AG04449 (cell line): Measurements from ENCODE around the gene MVK.

Experiments used
- CTCF ChIA-PET: fragments of 350-600 bp; formaldehyde crosslinking; extraction: SDS; loops from one replicate; lab custom pipeline; 2021; ENCODE audit warnings: antibody characterized with exemption; lab: Yijun Ruan, JAX
- POLR2A ChIA-PET: fragments of 400-600, 350-600 bp; formaldehyde crosslinking; extraction: SDS; loops from one replicate; lab custom pipeline; 2020; ENCODE audit warnings: antibody characterized with exemption, inconsistent platforms; lab: Yijun Ruan, JAX
- DNase-seq: peaks from one replicate; pipeline ENCODE4 v3.0.0-alpha.2; 2010; ENCODE audit warnings: low read depth, low spot score
- H3K4me3 ChIP-seq: 2 replicates; pipeline ENCODE4 v1.5.1; 2011; ENCODE audit warnings: low read depth, mild to moderate bottlenecking, control low read depth, low read length
- TF ChIP-seq, protein P1 (sequence below): IDR thresholded peaks from one replicate; pipeline ENCODE4 v1.5.1; 2011; ENCODE audit warnings: mild to moderate bottlenecking, moderate library complexity, low read length, control low read depth, inconsistent platforms; ENCODE audit not compliant: insufficient read depth; ENCODE audit errors: missing control alignments

MVK gene

GRCh38 chr12:109591041-109591440 is 17.4 kb downstream of the MVK start:
- no peak for DNase-seq
- ChIA-PET POLR2A (no interaction called here), CTCF (interaction anchor here (6.6 kb wide), 1 partner anchor 7 kb away, joined by 83 read pairs; no protein-coding TSS in a partner anchor)
- H3K4me3 ChIP-seq: no peak overlapping the region
- TF ChIP-seq, protein P1, sequence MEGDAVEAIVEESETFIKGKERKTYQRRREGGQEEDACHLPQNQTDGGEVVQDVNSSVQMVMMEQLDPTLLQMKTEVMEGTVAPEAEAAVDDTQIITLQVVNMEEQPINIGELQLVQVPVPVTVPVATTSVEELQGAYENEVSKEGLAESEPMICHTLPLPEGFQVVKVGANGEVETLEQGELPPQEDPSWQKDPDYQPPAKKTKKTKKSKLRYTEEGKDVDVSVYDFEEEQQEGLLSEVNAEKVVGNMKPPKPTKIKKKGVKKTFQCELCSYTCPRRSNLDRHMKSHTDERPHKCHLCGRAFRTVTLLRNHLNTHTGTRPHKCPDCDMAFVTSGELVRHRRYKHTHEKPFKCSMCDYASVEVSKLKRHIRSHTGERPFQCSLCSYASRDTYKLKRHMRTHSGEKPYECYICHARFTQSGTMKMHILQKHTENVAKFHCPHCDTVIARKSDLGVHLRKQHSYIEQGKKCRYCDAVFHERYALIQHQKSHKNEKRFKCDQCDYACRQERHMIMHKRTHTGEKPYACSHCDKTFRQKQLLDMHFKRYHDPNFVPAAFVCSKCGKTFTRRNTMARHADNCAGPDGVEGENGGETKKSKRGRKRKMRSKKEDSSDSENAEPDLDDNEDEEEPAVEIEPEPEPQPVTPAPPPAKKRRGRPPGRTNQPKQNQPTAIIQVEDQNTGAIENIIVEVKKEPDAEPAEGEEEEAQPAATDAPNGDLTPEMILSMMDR: no peak

GRCh38 chr12:109592195-109592904 is 18.8 kb downstream of the MVK start:
- TF ChIP-seq, protein P1: no peak
- POLR2A ChIA-PET: no interaction called here
- CTCF ChIA-PET: interaction anchor here (1.1 to 14.0 kb wide), 3 partner anchors 13 to 183 kb away, joined by 3 to 241 read pairs (median 36); no protein-coding TSS in a partner anchor
- DNase-seq: no peak
- no peak overlapping the region for H3K4me3 ChIP-seq

DNA sequence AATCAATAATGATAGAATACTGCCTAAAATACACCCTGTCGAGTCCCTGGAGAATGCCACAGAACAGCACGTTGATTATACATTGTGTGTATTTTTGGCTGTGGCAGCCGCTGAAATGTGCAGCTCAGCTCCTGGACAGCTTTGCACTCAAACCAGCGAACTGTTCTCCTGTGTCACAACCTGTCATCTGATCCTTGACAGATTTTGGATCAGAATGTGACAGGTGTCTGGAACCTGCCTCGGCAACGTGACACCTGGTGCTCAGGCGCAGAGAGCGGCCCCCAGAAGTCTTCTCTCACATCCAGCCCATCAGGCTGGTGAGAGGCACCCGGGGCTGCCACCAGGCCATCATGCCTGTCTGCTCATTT is 19.3 kb downstream of the MVK start:
- CTCF ChIA-PET: interaction anchor here (0.9 to 14.0 kb wide), 5 partner anchors 12 to 182 kb away, joined by 3 to 241 read pairs (median 4); no protein-coding TSS in a partner anchor
- POLR2A ChIA-PET: no interaction called here
- H3K4me3 ChIP-seq: no peak overlapping the region
- DNase-seq: no peak
- TF ChIP-seq, protein P1: no peak

DNA sequence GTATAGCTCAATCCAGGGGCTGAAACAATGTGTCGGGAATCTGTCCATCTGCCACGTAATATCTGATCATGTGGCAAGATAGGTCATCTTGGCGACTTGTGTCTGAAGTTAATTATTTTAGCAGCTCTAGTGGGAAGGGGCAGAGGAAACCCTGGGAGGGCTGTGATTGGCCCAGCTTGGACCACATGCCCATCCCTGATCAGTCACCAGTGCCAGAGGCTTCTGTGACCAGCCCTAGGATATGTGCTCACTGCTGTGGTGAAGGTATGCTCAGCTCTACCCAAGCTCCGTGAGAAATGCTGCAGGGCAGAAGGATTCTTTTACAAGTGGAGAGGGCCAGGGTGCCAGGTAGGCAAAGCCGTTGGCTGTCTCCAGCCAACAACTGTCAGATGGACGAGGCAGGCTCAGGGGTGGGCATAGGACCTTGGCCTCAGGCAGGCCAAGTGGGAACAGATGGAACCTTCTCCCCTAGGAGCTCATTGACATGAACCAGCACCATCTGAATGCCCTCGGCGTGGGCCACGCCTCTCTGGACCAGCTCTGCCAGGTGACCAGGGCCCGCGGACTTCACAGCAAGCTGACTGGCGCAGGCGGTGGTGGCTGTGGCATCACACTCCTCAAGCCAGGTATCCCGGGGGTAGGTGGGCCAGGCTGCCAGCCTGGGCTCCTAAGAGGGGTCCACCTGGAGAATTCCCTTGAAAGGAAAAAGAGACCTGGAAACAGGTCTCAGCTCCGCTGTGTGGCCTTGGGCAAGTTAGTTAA is 21.1 kb downstream of the MVK start:
- ChIA-PET CTCF (interaction anchor here (0.9 to 14.0 kb wide), 8 partner anchors 10 to 181 kb away, joined by 3 to 241 read pairs (median 4); no protein-coding TSS in a partner anchor), POLR2A (no interaction called here)
- no peak overlapping the region for H3K4me3 ChIP-seq
- TF ChIP-seq, protein P1: no peak
- no peak for DNase-seq

DNA sequence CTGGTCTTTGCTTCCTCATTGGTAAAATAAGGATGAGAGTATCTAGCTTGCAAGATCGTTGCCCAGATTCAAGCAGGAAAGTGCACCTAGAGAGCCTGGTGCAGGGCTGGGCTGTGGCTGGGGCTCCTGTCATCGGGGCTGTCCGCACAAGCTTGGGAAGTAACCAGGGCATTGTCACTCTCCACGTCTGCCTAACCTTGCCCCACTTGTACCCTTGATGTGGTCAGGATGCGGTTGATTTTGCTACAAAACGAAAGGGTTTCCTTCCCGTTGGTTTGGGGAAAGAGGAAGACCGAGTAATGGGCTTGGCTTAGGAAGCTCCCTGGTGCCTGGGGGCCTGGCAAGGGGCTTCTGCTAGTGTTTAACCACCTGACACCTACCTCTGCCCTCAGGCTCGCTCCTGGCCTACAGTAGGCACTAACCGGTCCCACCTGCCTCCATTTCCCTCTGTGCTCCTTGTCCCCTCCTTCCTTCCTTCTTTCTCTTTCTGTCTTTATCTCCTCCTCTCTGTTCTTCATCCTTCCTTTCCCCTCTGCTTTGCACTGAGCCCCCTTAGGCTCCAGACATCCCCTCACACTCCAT is 21.8 kb downstream of the MVK start:
- POLR2A ChIA-PET: no interaction called here

More for the DNA sequence above, 21.8 kb downstream of the MVK start:
- TF ChIP-seq, protein P1: no peak
- DNase-seq: no peak
- CTCF ChIA-PET: interaction anchor here (0.9 to 14.0 kb wide), 7 partner anchors 8 to 180 kb away, joined by 3 to 241 read pairs (median 10); no protein-coding TSS in a partner anchor
- no peak overlapping the region for H3K4me3 ChIP-seq
